ENCODE results near the gene PDCD1. TPM values are rescaled to one million over a fixed set of nuclear protein-coding genes. Genes with fewer than 3 reads are reported as not detected.
A peak's percentile ranks its signal among the peaks of the same experiment; 100 is the strongest.
"Not testable (repeated sequence)": the region's sequence is repeated elsewhere in the genome, so short reads cannot be mapped to it uniquely, and the experiment has no call there.

The PDCD1 gene
- total RNA-seq, result 10 to 100 TPM; 33.2 to 37.2 TPM

DNA sequence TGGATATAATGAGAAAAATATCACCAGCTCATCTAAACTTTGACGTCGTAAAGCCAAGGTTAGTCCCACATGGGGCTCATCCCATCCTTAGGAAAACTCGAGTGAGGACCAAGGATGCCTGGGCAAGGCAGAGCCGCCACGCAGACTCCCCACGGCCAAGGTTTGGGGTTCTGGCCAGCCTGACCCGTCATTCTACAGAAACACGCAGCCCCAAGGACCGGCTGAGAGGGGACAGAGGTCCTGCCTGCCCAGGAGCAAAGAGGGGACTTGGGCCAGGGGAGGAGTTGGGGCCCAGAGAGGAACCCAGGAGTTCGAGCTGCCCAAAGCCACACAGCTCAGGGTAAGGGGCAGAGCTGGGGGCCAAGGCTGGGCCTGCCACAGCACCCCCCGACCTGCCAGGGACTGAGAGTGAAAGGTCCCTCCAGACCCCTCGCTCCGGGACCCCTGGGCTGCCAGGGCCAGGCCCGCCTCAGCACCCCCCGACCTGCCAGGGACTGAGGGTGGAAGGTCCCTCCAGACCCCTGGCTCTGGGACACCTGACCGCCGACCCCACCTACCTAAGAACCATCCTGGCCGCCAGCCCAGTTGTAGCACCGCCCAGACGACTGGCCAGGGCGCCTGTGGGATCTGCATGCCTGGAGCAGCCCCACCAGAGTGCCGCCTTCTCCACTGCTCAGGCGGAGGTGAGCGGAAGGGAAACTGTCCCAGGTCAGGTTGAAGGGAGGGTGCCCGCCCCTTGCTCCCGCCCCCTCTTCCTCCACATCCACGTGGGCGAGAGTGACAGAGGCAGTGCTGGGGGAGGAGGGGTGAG, at the start of gene PDCD1:
PDCD1 (minus strand) TSS at position 689 of the 811 bp plus-strand sequence; CDS start at position 633, 56 bp downstream.
- Mint-ChIP-seq H3K27ac (peak within 1 kb of the TSS; percentile 95), H3K27me3 (peaks cover 4% of the 10 kb centered on the region), H3K36me3 (ENCODE audit: low read depth) (peaks cover 15% of the 10 kb centered on the region), H3K4me1 (peaks cover 52% of the 10 kb centered on the region), H3K9me3 (ENCODE audit: low read depth) (no peaks in the 10 kb centered on the region), H3K4me3 (peak within 1 kb of the TSS; percentile 85)
- intact Hi-C loops (cut with DNase I, micrococcal nuclease), result loop anchor here (1.0 to 5.0 kb wide), 6 partner anchors 10 to 124 kb away; partner anchors contain the start of gene D2HGDH (in 1 of the 2)
- ATAC-seq (peak; percentile 47), DNase-seq (peak; percentile 87)
- ChIA-PET CTCF (no interaction called here), POLR2A (no interaction called here)

DNA sequence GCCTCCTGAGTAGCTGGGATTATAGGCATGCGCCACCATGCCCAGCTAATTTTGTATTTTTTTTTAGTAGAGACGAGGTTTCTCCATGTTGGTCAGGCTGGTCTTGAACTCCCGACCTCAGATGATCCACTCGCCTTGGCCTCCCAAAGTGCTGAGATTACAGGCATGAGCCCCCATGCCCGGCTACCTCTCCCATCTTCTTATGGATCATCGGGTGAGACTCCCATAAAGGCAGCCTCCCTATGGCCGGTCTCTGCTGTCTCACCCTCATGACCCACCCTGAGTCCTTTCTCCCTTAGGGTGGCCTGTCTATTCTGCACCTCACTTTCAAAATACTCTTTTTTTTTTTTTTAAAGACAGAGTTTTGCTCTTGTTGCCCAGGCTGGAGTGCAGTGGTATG, 49.1 kb upstream of the PDCD1 start:
- H3K4me3 Mint-ChIP-seq; ATAC-seq; H3K27me3 Mint-ChIP-seq; intact Hi-C loops (cut with DNase I, micrococcal nuclease); H3K27ac Mint-ChIP-seq; POLR2A ChIA-PET; H3K4me1 Mint-ChIP-seq; H3K9me3 Mint-ChIP-seq (ENCODE audit: low read depth); CTCF ChIA-PET; DNase-seq: not testable (repeated sequence)
- H3K36me3 Mint-ChIP-seq (ENCODE audit: low read depth), result peaks cover 27% of the 10 kb centered on the region

DNA sequence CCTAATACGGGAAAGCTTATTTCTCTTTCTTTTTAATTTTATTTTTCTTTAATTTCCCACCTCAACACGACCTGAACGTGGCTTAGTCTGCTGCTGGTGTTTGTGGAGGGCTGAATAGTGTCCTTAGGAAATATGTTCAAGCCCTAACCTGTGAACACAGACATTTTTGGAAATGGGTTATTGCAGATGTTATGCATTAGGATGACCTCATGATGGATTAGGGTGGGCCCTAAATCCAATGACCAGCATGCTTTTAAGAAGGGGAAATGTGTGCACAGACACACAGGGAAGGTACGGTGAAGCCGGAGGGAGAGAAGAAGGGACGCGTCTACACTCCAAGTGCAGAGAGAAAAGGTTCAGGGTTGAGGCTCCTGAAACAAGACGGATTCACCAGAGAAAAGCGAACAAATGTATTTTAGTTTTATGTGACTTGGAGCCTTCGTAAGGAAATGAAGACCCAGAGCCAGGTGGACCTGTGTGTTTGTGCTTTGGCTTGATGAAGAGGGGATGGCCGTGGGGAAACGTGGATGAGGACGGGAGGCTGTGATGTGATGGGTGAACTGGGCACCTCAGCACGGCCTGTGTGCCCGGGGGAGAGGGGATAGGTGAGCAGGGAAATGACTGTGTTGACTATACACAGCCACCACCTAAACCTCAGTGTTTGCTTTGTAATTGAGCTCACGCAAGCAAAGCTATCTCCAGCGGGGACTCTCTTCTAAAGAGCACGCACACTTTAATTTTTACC, 48.3 kb upstream of the PDCD1 start:
- Mint-ChIP-seq H3K9me3 (ENCODE audit: low read depth) (peaks cover 1% of the 10 kb centered on the region), H3K27ac (no peak overlapping the region), H3K4me1 (no peaks in the 10 kb centered on the region), H3K4me3 (no peak overlapping the region), H3K36me3 (ENCODE audit: low read depth) (peaks cover 24% of the 10 kb centered on the region), H3K27me3 (no peaks in the 10 kb centered on the region)
- CTCF ChIA-PET, result no interaction called here
- no peak for ATAC-seq
- POLR2A ChIA-PET, result no interaction called here
- intact Hi-C loops (cut with DNase I, micrococcal nuclease), result no loop called here
- no peak for DNase-seq

DNA sequence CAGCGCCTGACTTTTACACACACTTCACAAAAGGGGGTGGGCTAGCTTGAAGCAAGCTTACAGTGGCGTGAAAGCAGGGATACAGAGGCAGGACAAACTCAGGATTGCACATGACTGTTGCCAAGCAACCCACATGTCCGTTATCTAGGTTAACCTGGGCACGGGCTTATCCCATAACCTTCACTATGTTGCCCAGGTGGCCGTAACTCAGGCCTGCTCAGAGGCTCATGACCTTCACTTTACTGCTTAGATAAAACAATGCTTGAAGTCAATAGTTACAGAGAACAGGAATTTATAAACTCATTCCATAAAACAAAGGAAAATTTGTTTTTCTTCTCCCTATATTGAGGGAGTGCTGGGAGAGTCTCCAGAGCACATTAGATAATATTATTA, 47.7 kb upstream of the PDCD1 start:
- H3K27me3 Mint-ChIP-seq; ATAC-seq; DNase-seq; H3K27ac Mint-ChIP-seq; H3K4me3 Mint-ChIP-seq; CTCF ChIA-PET; intact Hi-C loops (cut with DNase I, micrococcal nuclease); H3K4me1 Mint-ChIP-seq; H3K9me3 Mint-ChIP-seq (ENCODE audit: low read depth); POLR2A ChIA-PET: not testable (repeated sequence)
- peaks cover 18% of the 10 kb centered on the region for H3K36me3 Mint-ChIP-seq (ENCODE audit: low read depth)

DNA sequence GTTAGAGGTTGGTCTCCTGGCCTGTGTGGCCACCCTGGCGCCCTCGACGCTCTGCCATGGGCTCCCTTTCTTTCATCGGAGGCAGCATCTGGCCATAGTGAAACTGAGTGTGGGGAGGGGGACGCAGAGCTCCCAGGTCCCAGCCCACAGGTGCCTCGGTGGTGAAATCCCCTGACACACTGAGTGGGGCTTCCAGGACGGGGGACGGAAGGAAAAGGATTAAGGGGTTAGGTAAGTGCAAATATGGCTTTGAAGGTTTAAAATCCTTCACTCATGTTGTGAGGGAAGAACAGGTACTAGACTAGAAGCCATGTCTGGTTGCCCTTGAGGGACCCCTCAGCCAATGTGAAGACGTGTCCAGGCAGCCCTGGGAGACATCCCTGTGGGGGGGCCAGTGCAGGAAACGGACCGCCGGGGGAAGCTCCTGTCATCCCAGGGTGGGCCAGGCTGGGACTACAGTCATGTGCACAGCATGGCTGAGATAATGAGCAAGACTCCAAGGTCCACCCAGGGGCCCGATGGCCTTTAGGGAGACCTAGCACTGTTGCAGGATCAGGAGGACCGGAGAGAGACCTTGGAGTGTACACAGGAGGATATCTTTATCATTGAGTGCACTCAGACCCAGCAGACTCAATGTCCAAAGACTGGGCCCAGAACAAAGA, 47.2 kb upstream of the PDCD1 start:
- DNase-seq (no peak), ATAC-seq (no peak)
- Mint-ChIP-seq H3K27me3 (no peaks in the 10 kb centered on the region), H3K36me3 (ENCODE audit: low read depth) (peaks cover 16% of the 10 kb centered on the region), H3K27ac (no peak overlapping the region), H3K4me1 (peaks cover 4% of the 10 kb centered on the region), H3K4me3 (no peak overlapping the region), H3K9me3 (ENCODE audit: low read depth) (no peaks in the 10 kb centered on the region)
- CTCF ChIA-PET, result no interaction called here
- POLR2A ChIA-PET, result no interaction called here
- intact Hi-C loops (cut with DNase I, micrococcal nuclease), result no loop called here

DNA sequence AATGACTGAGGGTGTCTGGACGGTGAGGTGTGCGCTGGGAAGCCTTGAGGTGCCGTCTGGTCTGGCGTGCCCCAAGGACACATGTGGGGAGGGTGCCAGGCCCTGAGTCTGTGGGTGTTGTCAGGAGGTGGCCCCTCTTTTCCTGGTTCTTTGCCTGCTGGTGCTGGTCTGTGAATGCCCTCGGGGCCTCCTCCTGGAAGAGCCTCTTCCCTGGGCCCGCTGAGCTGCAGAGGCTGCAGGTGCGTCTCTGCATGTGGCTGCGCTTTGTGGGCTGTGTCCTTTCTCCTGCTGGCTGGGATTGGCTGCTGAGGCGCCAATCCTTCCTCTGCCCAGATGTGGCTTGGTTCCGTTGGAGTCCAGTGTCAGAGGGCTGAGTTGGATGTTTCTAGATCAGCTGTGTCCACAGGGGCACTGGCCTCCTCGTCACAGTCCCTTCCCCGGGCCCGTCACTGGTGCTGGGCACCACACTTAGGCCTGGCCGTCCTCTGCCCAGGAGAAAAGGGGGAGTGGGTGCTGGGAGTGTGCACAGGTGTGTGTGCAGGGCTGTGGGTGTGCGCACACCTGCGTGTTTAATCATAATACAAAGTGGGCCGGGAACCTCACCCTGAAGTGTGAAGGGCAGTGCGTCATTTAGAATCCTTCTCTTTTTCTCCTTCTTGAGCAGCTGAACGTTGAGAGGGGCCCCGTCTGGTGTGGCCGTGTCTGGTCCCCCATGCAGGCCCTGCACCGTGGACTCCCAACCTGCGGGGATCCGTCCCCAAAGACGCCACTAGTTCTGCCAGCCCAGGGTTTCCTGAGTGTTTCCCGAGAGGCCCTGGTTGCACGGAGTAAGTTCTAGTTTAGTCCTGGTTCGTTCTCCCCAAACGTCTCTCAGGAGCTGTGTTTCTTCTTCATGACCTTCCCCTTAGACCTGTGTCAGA, 46.4 kb upstream of the PDCD1 start:
- intact Hi-C loops (cut with DNase I, micrococcal nuclease), result no loop called here
- Mint-ChIP-seq H3K4me3 (no peak overlapping the region), H3K27me3 (no peaks in the 10 kb centered on the region), H3K36me3 (ENCODE audit: low read depth) (peaks cover 8% of the 10 kb centered on the region), H3K4me1 (peaks cover 4% of the 10 kb centered on the region), H3K27ac (no peak overlapping the region), H3K9me3 (ENCODE audit: low read depth) (no peaks in the 10 kb centered on the region)
- ChIA-PET CTCF (no interaction called here), POLR2A (no interaction called here)
- ATAC-seq, result no peak
- no peak for DNase-seq

DNA sequence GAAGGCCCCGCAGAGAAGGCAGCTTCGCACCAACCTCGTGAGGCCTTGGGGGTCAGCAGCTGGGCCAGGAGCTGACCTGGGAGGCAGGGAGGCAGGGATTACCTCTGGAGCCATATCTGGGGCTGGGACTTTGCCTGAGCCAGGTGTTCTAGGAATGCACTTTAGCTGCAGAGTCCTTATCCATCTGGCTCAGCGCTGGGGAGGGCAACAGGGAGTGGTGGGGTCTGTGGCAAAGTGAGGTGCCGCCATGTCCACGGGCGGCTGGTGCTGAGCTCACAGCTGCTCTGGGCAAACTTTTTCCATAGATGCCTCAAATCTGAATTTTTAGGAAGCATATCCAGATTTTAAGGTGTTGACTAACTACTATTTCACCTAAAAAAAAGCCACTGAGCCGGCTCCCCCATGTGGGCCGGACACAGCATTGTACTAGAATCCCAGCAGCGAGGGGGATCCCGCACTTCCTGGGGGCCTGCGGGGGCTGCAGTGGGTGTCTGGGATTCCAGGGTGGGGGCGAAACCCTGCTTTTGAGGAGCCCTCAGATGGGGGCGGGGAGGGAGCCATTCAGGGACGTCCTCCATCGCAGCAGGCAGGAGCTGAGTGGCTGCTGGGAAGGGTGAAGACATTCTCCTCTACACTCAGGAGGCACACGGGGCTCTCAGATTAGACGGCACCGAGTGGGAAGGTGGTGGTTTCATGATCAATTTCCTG, 45.5 kb upstream of the PDCD1 start:
- CTCF ChIA-PET, result no interaction called here
- H3K36me3 Mint-ChIP-seq (ENCODE audit: low read depth), result peaks cover 3% of the 10 kb centered on the region
- POLR2A ChIA-PET, result no interaction called here
- ATAC-seq (no peak), DNase-seq (no peak)
- intact Hi-C loops (cut with DNase I, micrococcal nuclease), result no loop called here
- H3K27me3 Mint-ChIP-seq, result no peaks in the 10 kb centered on the region
- no peak overlapping the region for H3K27ac Mint-ChIP-seq
- no peak overlapping the region for H3K4me3 Mint-ChIP-seq
- H3K4me1 Mint-ChIP-seq, result peaks cover 4% of the 10 kb centered on the region
- H3K9me3 Mint-ChIP-seq (ENCODE audit: low read depth), result no peaks in the 10 kb centered on the region

DNA sequence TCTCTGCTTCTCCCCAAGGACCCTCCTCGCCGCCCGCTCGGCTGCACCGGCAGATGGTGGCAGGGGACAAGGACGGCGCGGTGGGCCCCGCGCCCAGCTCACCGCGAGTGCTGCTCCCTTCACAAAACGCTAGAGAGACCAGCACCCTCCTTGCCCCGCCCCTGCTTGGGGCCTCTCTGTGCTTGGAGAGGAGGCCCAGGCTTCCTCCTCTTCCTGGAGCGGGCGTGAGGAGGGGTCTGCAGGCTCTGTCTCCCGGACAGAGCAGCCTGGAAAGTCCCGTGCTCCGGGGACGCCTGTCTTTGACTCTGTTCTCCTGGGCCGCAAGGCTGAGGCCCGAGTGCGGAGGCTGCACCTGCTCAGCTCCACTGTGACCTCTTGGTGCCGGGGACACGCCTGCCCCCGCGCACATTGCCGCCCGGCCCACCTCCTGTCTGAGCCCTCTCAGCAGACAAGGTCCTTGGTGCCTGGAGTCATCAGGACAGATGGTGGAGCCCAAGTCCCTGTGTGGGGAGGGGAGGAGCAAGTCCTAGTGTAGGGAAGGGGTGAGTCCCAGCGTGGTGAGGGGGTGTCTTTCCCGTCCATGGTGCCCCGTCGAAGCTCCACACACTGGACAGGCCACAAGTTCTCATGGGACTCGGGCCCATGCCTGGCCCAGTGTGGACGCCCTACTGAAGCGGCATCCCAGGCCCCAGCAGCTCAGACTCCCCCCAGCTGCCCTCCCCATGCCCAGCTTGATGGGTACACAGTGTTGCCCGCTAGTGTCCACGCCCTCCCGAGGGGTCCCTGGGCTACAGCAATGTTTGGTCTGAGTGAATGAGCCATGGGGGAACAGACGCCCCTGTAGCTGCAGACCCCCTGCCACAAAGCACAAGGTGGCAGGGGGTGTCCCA, 44.7 kb upstream of the PDCD1 start:
- Mint-ChIP-seq H3K9me3 (ENCODE audit: low read depth) (no peaks in the 10 kb centered on the region), H3K4me3 (no peak overlapping the region), H3K4me1 (peaks cover 4% of the 10 kb centered on the region), H3K36me3 (ENCODE audit: low read depth) (peaks cover 3% of the 10 kb centered on the region), H3K27ac (no peak overlapping the region), H3K27me3 (no peaks in the 10 kb centered on the region)
- POLR2A ChIA-PET, result no interaction called here
- CTCF ChIA-PET, result no interaction called here
- DNase-seq (peak; percentile 2), ATAC-seq (no peak)
- intact Hi-C loops (cut with DNase I, micrococcal nuclease), result no loop called here

DNA sequence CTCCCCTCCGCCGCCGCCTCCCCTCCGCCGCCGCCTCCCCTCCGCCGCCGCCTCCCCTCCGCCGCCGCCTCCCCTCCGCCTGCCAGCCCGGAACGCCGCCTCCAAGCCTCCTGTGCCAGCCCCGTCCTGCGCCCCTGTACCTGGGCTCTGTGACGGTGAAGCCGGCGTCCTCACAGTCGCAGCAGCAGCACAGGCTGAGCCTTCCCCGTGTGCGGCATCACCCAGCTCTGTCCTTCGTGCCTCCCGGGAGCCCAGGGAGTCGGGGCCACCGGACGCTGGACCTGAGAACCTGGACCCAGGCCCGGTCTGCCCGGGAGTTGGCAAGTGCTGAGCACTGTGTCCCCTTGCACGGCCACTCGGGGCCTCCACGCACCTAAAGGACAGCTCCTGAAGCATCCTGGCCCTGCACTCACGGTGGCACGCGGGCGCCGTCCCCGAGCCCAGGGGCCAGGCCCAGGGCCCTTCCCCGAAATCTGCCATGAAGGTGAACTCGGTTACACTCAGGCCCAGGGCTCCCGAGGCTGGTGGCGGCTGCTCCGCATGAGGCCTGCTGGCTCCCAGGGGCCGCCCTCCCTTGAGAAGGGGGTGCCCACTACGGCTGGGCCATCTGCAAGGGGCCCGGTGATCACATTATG, 43.8 kb upstream of the PDCD1 start:
- H3K27me3 Mint-ChIP-seq, result no peaks in the 10 kb centered on the region
- intact Hi-C loops (cut with DNase I, micrococcal nuclease), result no loop called here
- peak; percentile 10 for DNase-seq

More for the DNA sequence above, 43.8 kb upstream of the PDCD1 start:
- no peak for ATAC-seq
- Mint-ChIP-seq H3K36me3 (ENCODE audit: low read depth) (peaks cover 3% of the 10 kb centered on the region), H3K27ac (no peak overlapping the region), H3K4me3 (no peak overlapping the region), H3K9me3 (ENCODE audit: low read depth) (no peaks in the 10 kb centered on the region), H3K4me1 (peaks cover 4% of the 10 kb centered on the region)
- ChIA-PET CTCF (no interaction called here), POLR2A (no interaction called here)
